Activated naive CD8-positive, alpha-beta T cell treated with anti-CD3 and anti-CD28 coated beads, Interleukin-2, amount 10 ng/mL, durations not matched to agents 7 days and 5 days (primary cell): Measurements from ENCODE around the gene PHYKPL. TPM values are rescaled to one million over a fixed set of nuclear protein-coding genes. Genes with fewer than 3 reads are reported as not detected.
"Not testable (repeated sequence)": the region's sequence is repeated elsewhere in the genome, so short reads cannot be mapped to it uniquely, and the experiment has no call there.

Source experiments
- ATAC-seq: fragments of 150-1000 bp; cut with Tn5 transposase; one replicate; pipeline ENCODE4 v1.10.0; 2021; ENCODE audit warnings: low read depth, moderate library complexity
- POLR2A ChIA-PET: fragments of 350-600 bp; sonication (Branson Sonifier 250); formaldehyde crosslinking; loops from one replicate; lab custom pipeline; 2021; ENCODE audit warnings: antibody characterized with exemption; lab: Charles Lee
- DNase-seq: peaks from one replicate; pipeline ENCODE4 v3.0.0; 2021
- H3K27ac Mint-ChIP-seq: one replicate; pipeline ENCODE4 v1.8.0; 2022; ENCODE audit warnings: mild to moderate bottlenecking, mixed read lengths
- H3K27me3 Mint-ChIP-seq: one replicate; pipeline ENCODE4 v1.8.0; 2022; ENCODE audit warnings: mild to moderate bottlenecking, moderate library complexity, mixed read lengths
- H3K36me3 Mint-ChIP-seq: one replicate; pipeline ENCODE4 v1.8.0; 2021; ENCODE audit warnings: mild to moderate bottlenecking, mixed read lengths
- H3K4me1 Mint-ChIP-seq: one replicate; pipeline ENCODE4 v1.8.0; 2021; ENCODE audit warnings: mixed read lengths
- H3K4me3 Mint-ChIP-seq: one replicate; pipeline ENCODE4 v1.8.0; 2022; ENCODE audit warnings: mild to moderate bottlenecking, moderate library complexity, mixed read lengths
- H3K9me3 Mint-ChIP-seq: one replicate; pipeline ENCODE4 v1.8.0; 2021; ENCODE audit warnings: mixed read lengths
- total RNA-seq, 2 experiments: library from RNA; stranded (reverse); gene quantifications; one replicate each; pipeline ENCODE4 v1.2.3, GENCODE V29; 2021

The PHYKPL gene
- total RNA-seq, 2 experiments from 2014 or later, result 158 to 165 TPM

- Mint-ChIP-seq H3K4me3 (no peak overlapping the region), H3K27me3 (no peaks in the 10 kb centered on the region), H3K27ac (peak overlapping the region; percentile 72), H3K4me1 (peaks cover 69% of the 10 kb centered on the region), H3K9me3 (no peaks in the 10 kb centered on the region), H3K36me3 (peaks cover 21% of the 10 kb centered on the region)
- ATAC-seq (no peak), DNase-seq (no peak)
- POLR2A ChIA-PET, result interaction anchor here (0.6 to 2.3 kb wide), 5 partner anchors 16 to 1389 kb away, joined by 3 to 10 read pairs (median 7); partner anchors contain the start of genes HNRNPAB and HNRNPH1
Observed at GRCh38 chr5:178234121-178234749, 1.6 kb upstream of the PHYKPL start.

- Mint-ChIP-seq H3K4me1 (peaks cover 65% of the 10 kb centered on the region), H3K27me3 (no peaks in the 10 kb centered on the region), H3K27ac (peak overlapping the region; percentile 86), H3K36me3 (peaks cover 29% of the 10 kb centered on the region), H3K4me3 (peak overlapping the region; percentile 65), H3K9me3 (no peaks in the 10 kb centered on the region)
- no peak for ATAC-seq
- POLR2A ChIA-PET, result interaction anchor here (0.8 to 3.6 kb wide), 4 partner anchors 8 to 29 kb away, joined by 3 to 19 read pairs (median 6); partner anchors contain the start of gene HNRNPAB
- no peak for DNase-seq
Observed at GRCh38 chr5:178232920-178233429, 373 bp upstream of the PHYKPL start.

GRCh38 chr5:178231539-178232123 is 971 bp downstream of the PHYKPL start:
- no peaks in the 10 kb centered on the region for H3K9me3 Mint-ChIP-seq
- peaks cover 59% of the 10 kb centered on the region for H3K4me1 Mint-ChIP-seq
- POLR2A ChIA-PET, result interaction anchor here (1.0 to 3.6 kb wide), 6 partner anchors 10 to 102 kb away, joined by 3 to 19 read pairs (median 4); partner anchors contain the start of gene HNRNPAB
- DNase-seq (no peak), ATAC-seq (no peak)
- H3K4me3 Mint-ChIP-seq, result peak overlapping the region; percentile 91
- no peaks in the 10 kb centered on the region for H3K27me3 Mint-ChIP-seq
- H3K36me3 Mint-ChIP-seq, result peaks cover 40% of the 10 kb centered on the region
- peak overlapping the region; percentile 85 for H3K27ac Mint-ChIP-seq

GRCh38 chr5:178230879-178231538 is 1.6 kb downstream of the PHYKPL start:
- POLR2A ChIA-PET, result interaction anchor here (0.7 to 3.6 kb wide), 8 partner anchors 10 to 377 kb away, joined by 3 to 19 read pairs (median 4); partner anchors contain the start of gene HNRNPAB
- H3K27me3 Mint-ChIP-seq, result no peaks in the 10 kb centered on the region

GRCh38 chr5:178229861-178230260 is 2.7 kb downstream of the PHYKPL start:
- ATAC-seq (no peak), DNase-seq (no peak)
- H3K27me3 Mint-ChIP-seq, result no peaks in the 10 kb centered on the region
- H3K27ac Mint-ChIP-seq, result peak overlapping the region; percentile 7
- no peaks in the 10 kb centered on the region for H3K9me3 Mint-ChIP-seq
- peaks cover 45% of the 10 kb centered on the region for H3K36me3 Mint-ChIP-seq
- peak overlapping the region; percentile 91 for H3K4me3 Mint-ChIP-seq
- H3K4me1 Mint-ChIP-seq, result peaks cover 48% of the 10 kb centered on the region
- POLR2A ChIA-PET, result interaction anchor here (0.7 to 3.6 kb wide), 6 partner anchors 14 to 1103 kb away, joined by 3 to 19 read pairs (median 4); partner anchors contain the start of gene HNRNPAB

More at GRCh38 chr5:178230879-178231538, 1.6 kb downstream of the PHYKPL start:
- no peaks in the 10 kb centered on the region for H3K9me3 Mint-ChIP-seq
- no peak for DNase-seq
- no peak for ATAC-seq
- H3K27ac Mint-ChIP-seq, result peak overlapping the region; percentile 85
- peak overlapping the region; percentile 91 for H3K4me3 Mint-ChIP-seq
- peaks cover 44% of the 10 kb centered on the region for H3K36me3 Mint-ChIP-seq
- peaks cover 54% of the 10 kb centered on the region for H3K4me1 Mint-ChIP-seq

- POLR2A ChIA-PET, result interaction anchor here (0.5 to 1.0 kb wide), 3 partner anchors 14 to 38 kb away, joined by 3 to 4 read pairs (median 3); no protein-coding TSS in a partner anchor
Observed at GRCh38 chr5:178229111-178229510, 3.5 kb downstream of the PHYKPL start.

GRCh38 chr5:178228609-178229008 is 4.0 kb downstream of the PHYKPL start:
- no peaks in the 10 kb centered on the region for H3K9me3 Mint-ChIP-seq
- H3K4me3 Mint-ChIP-seq, result no peak overlapping the region
- ATAC-seq, result no peak
- H3K4me1 Mint-ChIP-seq, result peaks cover 40% of the 10 kb centered on the region
- peaks cover 47% of the 10 kb centered on the region for H3K36me3 Mint-ChIP-seq
- H3K27ac Mint-ChIP-seq, result no peak overlapping the region
- no peak for DNase-seq
- POLR2A ChIA-PET, result interaction anchor here (0.5 to 1.0 kb wide), 2 partner anchors 25 to 38 kb away, joined by 3 to 4 read pairs; no protein-coding TSS in a partner anchor
- no peaks in the 10 kb centered on the region for H3K27me3 Mint-ChIP-seq

More at GRCh38 chr5:178229111-178229510, 3.5 kb downstream of the PHYKPL start:
- not testable (repeated sequence) for DNase-seq, H3K9me3 Mint-ChIP-seq, ATAC-seq, H3K27me3 Mint-ChIP-seq
- Mint-ChIP-seq H3K4me1 (peaks cover 41% of the 10 kb centered on the region), H3K36me3 (peaks cover 45% of the 10 kb centered on the region), H3K27ac (peak overlapping the region; percentile 46), H3K4me3 (peak overlapping the region; percentile 36)

GRCh38 chr5:178227929-178228328 is 4.7 kb downstream of the PHYKPL start:
- H3K27ac Mint-ChIP-seq, result peak overlapping the region; percentile 78
- no peaks in the 10 kb centered on the region for H3K9me3 Mint-ChIP-seq
- POLR2A ChIA-PET, result no interaction called here
- peaks cover 37% of the 10 kb centered on the region for H3K4me1 Mint-ChIP-seq
- DNase-seq (no peak), ATAC-seq (no peak)
- H3K36me3 Mint-ChIP-seq, result peaks cover 52% of the 10 kb centered on the region
- no peaks in the 10 kb centered on the region for H3K27me3 Mint-ChIP-seq
- no peak overlapping the region for H3K4me3 Mint-ChIP-seq

GRCh38 chr5:178227138-178227659 is 5.4 kb downstream of the PHYKPL start:
- POLR2A ChIA-PET, result no interaction called here
- Mint-ChIP-seq H3K4me1 (peaks cover 35% of the 10 kb centered on the region), H3K4me3 (no peak overlapping the region), H3K9me3 (no peaks in the 10 kb centered on the region), H3K36me3 (peaks cover 52% of the 10 kb centered on the region), H3K27ac (peak overlapping the region; percentile 78), H3K27me3 (no peaks in the 10 kb centered on the region)
- ATAC-seq (no peak), DNase-seq (no peak)

GRCh38 chr5:178225174-178225573 is 7.4 kb downstream of the PHYKPL start:
- POLR2A ChIA-PET, result interaction anchor here (0.9 to 1.1 kb wide), 2 partner anchors 9 to 21 kb away, joined by 4 to 5 read pairs; partner anchors contain the start of gene HNRNPAB
- no peak for ATAC-seq
- H3K27me3 Mint-ChIP-seq, result no peaks in the 10 kb centered on the region
- DNase-seq, result no peak
- H3K4me1 Mint-ChIP-seq, result peaks cover 31% of the 10 kb centered on the region
- H3K36me3 Mint-ChIP-seq, result peaks cover 42% of the 10 kb centered on the region
- no peaks in the 10 kb centered on the region for H3K9me3 Mint-ChIP-seq
- no peak overlapping the region for H3K27ac Mint-ChIP-seq
- no peak overlapping the region for H3K4me3 Mint-ChIP-seq

GRCh38 chr5:178224403-178224802 is 8.2 kb downstream of the PHYKPL start:
- no peaks in the 10 kb centered on the region for H3K27me3 Mint-ChIP-seq
- H3K4me1 Mint-ChIP-seq, result peaks cover 26% of the 10 kb centered on the region
- H3K36me3 Mint-ChIP-seq, result peaks cover 37% of the 10 kb centered on the region
- ATAC-seq (no peak), DNase-seq (no peak)
- H3K27ac Mint-ChIP-seq, result no peak overlapping the region
- POLR2A ChIA-PET, result interaction anchor here (0.7 to 1.1 kb wide), 3 partner anchors 9 to 20 kb away, joined by 3 to 5 read pairs (median 4); partner anchors contain the start of gene HNRNPAB
- H3K9me3 Mint-ChIP-seq, result no peaks in the 10 kb centered on the region
- no peak overlapping the region for H3K4me3 Mint-ChIP-seq

GRCh38 chr5:178223828-178224335 is 8.7 kb downstream of the PHYKPL start:
- no peaks in the 10 kb centered on the region for H3K9me3 Mint-ChIP-seq
- peaks cover 23% of the 10 kb centered on the region for H3K4me1 Mint-ChIP-seq
- H3K27ac Mint-ChIP-seq, result peak overlapping the region; percentile 32
- H3K4me3 Mint-ChIP-seq, result no peak overlapping the region
- H3K27me3 Mint-ChIP-seq, result no peaks in the 10 kb centered on the region
- H3K36me3 Mint-ChIP-seq, result peaks cover 35% of the 10 kb centered on the region
- DNase-seq, result no peak
- no peak for ATAC-seq
- POLR2A ChIA-PET, result no interaction called here
